EL (cell line): ENCODE measurements around the gene COL1A1.

ENCODE experiments used
- DNase-seq: peaks from one replicate; pipeline ENCODE4 v3.0.0-alpha.2; 2016

COL1A1 gene

DNA sequence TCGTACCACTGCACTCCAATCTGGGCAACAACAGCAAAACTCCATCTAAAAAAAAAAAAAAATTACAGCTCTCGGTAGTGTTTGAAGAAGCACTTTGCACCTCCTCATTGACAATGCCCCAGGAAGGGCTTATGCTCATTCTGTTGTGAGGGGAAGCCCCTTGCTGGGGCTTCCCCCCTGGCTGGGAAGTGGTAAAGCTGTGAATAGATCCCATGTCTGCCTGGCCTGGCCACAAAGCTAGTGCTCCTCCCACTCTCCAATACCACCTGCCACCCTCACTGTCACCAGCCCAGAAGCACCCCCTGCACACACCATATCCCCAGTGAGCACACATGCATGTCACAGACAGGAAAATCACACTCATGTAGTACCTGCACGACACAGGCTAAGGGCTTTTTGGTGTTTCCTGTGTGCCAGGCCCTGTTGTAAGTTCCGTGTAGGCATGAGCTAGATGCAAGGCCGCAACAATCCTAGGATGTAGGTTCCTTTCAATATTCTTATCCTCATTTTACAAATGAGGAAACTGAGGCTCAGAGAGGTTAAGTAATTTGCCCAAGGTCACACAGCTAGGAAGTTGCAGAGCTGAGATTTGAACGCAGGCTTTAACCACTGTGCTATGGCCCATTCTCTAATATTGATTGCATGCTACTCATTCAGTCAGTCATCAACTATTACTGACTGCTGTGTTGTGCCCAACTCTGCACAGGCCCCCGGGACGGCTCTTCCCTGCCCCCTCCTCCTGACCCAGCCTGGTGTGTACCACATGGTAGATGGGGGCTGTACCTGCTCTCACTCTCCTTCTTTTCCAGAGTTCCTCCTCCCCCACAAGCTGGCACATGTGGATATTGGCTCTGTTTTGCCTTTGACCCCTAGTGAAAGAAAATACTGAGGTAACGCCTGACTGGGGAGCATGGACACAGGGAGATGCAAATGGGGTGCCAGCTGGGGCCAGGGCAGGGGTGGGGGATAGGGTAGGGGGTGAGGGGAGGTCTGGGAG, 11.9 kb upstream of the COL1A1 start:
- no peak for DNase-seq

DNA sequence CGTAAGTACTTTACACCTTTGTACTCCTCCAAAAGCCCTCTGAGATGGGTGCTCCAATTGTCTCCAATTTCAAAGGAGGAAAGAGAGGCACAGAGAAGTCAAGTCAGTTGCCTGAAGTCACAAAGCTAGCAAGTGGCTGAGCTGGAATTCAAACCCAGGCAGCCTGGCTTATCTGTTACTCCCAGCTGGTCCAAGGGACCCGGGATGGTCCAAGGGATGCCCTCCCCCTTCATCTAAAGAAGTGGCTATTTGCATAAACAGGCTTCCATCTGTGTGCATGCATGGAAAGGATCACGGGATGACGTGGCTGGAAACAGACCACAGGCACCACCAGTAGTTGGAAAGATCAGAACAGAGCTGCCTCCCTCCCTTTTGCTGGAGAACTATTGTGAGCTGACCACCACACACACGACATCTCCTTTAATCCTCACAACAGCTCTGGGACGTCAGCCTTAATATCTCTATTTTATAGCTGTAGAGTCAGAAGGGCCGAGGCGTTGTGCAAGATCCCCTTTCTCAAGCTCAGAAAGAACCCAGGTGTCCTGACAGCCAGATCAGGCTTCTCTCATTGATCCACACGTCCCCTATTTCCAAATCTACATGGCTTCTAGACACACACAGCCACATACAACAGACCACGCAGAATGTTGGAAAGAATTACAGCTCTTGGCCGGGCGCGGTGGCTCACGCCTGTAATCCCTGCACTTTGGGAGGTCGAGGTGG, 10.9 kb upstream of the COL1A1 start:
- peak; percentile 87 for DNase-seq

DNA sequence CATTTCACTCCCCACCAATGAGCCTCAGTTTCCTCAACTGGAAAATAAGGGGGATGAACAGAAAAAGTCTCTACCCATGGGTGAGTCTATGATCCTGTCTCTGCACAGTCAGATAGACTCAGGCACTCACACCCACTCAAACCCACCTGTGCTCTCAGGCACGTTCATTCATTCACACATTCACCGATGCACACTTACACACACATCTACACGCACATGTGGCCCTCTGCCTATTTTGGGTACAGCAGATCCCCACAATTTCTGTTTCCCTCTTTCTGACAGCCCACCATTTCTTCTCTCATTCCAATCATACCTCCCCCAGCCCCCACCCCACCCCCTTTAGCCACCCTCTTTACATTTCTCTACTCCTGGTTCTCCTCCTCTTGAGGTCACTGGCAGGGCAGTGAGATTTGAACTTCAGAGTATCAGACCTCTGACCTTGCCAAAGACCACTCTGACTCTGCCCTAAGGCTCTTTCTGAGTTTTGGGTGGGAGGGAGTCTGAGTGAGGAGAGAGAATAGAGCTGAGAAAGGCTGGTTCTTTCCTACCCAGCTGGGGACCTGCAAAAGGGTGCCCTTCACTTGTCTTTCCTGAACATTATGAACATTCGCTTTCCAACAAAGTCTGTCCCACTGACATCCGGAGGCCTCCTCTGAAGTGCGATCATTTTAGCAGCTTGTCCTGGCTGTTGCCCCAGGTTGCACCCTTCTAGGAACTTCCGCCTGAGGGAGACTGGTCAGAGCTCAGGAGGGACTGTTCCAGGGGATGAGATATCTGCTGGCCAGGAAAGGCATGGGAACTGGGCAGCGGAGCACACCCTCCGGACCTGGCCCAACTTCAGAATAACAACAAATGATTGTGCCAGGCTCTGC, 10.1 kb upstream of the COL1A1 start:
- peak; percentile 85 for DNase-seq

DNA sequence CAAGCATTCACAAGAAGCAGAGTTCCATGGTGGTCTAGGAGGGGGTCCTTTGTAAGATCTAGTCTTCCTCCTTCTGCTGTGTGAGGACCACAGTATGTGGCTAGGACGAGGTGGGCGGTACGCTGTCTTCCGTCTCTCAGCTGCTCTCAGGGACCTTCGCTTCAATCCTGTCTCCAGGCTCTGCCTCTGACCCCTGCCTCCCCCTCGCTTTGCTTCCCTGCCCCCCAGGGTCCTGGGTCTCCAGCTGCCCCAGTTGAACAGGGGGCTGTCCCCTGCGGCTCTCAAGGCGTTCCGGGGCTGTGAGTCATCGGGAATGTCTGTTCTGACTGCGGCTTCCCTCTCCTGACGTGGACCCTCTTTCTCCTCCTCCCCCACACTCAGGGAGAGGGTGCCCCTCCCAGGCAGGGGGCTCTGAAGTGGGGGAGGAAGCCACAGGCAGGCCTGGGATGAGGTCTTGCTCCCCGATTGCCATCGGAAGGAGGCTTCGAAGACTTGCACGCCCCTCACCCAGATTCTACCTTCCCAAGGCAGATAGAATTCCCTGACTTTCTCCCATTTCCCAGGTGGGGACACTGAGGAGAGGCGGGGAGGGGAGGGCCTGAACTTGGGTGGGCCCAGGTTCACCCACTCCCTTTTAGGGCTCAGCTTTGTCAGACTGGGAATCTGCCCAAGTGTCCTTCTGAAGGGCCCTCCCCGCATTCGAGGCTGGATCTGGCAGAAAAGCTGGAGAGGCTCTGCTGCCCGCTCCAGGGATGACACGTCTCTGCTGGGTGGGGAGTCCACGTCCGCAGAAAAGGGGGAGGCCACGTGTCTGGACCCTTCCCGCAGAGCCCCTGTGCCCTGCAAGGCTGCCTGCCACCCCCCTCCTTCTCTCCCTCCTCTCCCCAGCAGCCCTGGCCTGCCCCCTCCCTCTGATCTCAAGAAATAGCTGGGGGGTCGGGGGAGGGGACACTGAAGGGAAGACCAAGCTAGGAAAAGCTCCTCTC, 9.1 kb upstream of the COL1A1 start:
- peak; percentile 100 for DNase-seq

DNA sequence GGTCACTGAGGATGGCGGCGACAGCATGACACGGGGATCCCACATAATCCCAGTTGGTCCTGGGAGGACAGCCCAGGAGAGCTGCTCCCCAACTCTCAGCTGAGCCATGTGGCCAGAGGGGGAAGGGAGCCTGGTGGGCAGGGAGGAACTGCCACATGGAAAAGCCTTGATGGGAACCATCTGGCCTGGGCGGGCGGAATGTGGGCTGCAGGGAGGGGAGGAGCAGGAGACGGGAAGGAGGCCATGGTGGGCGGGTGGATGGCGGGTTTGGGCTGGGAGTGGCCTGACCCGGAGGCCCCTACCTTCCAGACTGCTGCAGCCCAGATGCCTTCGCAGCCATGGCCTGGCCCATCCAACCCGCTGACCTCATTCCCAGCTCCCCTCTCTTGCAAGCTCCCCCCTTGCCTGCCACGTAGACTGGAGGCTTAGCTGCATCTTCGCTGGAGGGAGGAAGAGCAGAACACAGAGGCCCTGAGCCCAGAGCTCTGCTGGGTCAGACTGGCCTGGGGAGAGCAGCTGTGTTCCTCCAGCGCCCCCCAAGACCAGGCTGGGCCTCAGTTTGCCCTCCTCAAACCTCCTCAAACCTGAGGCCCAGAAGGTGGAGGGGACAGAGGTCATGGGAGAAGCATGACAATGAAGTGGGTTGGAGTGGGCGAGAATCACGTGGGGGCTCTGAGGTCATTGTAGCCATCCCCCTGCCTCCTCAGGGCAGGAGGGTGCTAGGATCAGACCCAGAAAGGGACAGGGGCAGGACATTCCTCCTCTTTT, 8.2 kb upstream of the COL1A1 start:
- peak; percentile 100 for DNase-seq

DNA sequence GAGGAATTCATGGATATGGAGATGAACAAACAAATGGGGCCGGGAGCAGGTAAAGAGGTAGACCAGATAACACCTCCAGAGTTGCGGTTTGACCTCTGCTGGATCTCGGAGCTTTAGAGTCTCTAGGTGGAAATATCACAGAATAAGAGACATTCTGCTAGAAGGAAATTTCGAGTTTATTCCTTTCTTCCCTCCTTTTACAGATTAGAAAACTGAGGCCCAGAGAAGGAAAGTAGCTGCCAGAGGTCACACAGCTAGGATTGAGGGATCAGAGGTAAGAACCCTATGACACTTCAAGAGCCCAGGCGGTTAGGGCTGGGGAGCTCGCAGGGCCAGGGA, 7.7 kb upstream of the COL1A1 start:
- DNase-seq = no peak

DNA sequence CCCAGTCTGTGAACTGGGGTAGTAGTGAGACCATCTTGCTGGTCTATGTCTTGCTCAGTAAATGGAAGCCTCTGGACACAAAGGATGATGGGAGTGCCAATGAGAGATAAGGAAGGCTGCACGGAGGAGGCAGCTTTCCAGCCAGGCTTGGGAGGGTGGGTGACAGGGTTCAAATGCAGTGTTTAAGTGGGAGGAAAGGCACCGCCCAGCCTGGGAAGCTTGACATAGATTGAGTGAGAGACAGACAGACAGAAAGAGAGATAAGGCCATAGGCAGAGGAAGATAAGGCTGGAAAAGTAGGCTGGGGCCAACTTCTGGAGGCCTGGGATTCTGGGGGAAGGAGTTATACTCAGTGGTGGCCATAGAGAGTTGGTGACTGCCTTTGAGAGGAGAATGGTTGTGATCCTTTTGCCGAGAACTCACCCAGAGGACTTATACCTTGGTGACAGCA, 7.2 kb upstream of the COL1A1 start:
- no peak for DNase-seq

DNA sequence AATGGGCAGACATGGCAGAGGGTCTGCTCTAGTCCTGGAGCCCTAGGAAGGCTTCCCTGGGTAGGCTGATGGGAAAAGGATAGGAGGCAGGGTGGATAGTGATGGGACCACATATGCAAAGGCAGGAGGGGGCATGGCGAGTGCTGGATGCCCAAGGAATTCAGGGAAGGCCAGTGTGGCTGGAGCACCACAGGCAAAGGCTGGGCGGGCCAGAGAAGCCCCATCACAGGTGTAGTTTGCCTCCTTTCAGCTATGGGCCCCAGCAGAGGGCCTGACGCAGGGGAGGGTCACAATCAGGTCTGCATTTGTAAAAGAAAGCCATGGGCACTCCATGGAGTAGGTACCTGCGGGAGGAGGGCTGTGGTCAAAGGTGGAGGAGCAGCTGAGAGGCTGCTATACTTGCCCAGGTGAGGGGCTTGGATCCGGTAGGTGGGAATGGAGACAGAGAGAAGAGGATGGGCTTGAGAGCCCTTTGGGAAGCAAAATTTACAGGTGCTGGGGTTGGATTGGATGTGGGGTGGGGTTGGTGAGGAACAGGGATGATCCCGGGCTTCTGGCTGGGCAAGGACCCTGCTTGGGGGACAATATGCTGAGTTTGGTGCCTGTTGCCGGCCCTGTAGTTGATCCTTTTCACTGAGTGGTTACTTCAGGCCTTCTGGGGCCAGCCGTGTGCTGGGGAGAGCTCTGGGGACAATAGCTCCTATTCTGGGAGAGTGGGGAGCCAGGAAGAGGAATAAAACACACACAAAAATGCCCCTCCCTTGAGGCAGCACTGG, 6.5 kb upstream of the COL1A1 start:
- DNase-seq = no peak

DNA sequence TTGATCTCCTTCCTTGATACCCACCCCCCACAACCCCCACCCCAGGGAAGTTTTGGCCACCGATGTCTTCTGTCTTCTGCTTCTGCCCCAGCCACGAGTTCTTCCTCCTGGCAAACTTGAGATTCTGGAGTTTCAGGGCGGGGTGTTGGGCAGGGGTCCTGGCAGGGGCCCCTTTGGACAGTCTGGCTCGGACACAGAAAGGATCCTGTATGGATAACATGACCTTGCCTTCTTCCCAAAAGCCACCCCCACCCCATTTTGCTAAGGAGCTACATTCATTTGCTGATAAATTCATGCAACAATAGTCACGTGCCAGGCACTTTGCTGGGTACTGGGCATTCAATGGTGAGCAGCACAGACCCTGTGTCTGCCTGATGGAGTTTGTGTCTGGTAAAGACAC, 5.9 kb upstream of the COL1A1 start:
- DNase-seq = no peak

DNA sequence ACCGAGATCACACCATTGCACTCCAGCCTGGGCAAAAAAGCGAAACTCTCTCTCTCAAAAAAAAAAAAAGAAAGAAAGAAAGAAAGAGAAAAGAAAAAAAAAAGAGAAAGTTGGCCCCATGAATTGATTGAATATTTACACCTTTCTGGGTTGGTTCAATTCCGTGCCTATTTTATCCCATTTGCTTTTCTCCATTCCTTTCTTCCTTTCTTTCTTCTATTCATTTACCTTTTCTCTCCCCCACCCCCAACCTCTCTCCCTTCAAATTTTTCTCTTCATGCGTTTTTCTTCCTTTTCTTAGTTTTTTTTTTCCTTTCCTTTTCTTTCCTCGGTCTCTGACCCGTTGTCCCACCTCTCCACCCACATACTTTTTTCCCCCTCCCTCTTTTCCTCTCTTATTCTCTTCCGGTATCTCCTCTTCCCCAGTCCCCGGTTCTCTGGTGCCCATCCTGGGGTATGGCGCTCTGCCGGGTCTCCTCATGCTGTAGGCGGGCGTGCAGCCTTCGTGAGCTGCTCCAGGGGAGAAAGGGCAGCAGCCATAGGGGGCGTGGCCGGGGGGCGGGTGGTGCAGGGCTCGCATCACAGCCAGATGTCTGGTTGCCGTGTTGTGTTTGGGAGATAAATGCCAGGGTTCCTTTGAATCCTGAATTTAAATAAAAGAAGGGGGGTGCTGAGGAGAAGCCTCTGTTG, 5.3 kb upstream of the COL1A1 start:
- peak; percentile 79 for DNase-seq

DNA sequence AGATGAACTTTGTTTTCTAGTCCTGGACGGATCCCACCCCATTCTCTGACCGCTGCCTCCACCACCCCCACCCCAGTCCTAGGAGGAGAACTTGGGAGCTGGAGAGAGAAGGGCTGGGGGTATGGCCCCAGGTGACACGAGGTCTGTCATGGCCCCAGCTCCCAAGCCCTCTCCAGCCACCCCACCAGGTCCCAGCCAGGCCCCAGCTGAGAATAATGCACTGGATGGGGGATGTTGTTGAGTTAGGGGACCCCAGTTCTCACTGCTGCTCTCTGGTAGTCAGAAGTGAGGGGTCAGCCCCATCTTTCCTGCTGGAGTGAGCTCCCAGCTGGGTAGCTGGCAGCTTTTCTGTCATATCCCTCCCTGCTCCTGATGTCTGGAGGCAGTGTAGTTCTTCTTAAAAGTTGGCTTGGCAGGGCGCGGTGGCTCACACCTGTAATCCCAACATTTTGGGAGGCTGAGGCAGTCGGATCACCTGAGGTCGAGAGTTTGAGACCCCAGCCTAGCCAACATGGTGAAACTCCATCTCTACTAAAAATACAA, 4.6 kb upstream of the COL1A1 start:
- DNase-seq = no peak

DNA sequence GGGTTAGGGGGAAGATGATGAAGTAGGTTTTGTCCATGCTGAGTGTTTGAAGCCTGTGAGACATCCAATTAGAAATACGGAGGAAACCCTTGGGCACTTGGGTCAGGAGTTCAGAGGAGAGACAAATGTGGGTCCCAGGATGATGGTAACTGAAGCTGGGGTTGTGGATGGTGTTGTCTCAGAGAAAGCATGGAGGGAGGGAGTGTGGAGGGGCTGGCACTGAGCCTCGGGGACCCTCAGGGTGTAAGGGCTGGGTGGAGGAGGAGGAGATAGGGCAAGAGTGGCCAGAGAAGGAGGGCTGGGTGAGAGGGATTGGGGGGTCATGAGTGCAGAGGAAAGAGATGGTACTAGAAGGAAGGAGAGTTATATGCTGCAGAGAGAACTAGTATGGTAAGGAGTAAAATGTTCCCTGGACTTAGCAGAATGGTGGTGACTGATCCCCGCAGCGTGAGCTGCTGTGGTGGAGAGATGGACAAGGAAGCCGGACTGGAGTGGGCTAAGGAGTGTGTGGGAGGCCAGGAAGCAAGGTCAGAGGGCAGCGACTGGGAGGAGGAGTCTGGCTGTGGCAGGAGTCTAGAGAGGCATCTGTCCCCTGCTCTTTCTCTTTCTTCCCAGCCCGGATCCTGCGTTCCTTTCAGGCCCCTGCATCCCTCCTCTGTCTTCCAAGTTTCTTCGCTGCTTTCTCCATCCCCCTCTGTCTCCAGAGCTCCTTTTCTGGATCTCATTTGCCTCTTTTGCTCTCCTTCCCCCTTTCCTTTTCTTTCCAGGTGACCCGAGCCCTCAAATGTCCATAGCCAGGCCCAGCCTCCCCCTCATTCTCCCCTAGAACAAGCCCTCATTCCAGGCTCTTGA, 3.9 kb upstream of the COL1A1 start:
- peak; percentile 75 for DNase-seq

DNA sequence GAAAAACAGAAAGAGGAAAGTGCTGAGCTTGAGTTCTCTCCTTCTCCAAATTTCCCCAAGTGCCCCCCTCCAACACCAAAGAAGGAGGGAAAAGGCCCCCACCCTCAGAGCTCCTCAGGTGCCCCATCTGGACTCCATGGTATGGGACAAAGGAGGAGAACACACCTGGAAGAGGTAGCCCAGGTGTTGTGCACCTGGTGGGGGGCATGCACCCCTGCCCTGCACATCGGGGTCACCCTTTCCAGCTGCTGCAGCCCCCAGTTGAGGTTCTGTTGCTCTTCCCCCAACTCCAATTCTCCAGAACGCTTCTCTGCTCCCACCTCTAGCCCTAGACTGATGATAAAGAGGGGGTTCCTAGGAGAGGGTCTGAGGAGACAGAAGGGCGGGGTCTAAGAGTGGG, 3.0 kb upstream of the COL1A1 start:
- DNase-seq = peak; percentile 5

DNA sequence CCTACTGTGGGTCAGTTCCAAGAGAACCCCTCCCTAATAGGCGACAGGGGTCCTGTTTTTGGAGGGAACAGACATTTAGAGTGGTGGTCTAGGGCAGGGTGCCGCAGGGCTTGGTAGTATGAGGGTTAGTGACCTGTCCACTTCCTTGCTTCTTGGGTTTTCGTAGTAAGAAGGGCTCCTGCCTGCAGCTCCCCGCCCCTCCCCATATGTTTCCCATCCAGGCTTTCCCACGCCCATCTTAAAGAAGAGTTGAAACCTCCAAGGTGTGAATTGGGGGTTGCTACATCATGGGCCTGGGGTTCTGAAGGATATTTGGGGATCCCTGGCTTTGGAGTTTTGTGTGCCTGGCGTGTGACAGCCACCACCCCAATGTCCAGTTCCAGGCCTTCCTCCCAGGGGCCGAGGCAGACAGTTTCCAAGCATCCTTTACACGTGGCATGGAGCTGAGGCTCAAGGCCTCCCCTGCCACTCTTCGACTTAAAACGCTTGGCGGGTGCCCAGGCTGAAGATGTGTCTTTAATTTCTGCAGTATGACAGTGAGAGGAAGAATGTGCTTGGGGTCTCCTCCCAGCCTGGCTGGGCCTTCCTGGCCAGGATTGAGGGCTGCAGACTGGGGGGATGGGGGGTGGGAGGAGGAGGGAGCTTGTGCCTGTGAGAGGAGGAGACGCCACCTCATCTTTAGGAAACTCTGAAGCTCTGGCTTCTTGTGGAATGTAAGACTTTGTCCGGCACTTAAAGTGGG, 2.3 kb upstream of the COL1A1 start:
- peak; percentile 98 for DNase-seq

DNA sequence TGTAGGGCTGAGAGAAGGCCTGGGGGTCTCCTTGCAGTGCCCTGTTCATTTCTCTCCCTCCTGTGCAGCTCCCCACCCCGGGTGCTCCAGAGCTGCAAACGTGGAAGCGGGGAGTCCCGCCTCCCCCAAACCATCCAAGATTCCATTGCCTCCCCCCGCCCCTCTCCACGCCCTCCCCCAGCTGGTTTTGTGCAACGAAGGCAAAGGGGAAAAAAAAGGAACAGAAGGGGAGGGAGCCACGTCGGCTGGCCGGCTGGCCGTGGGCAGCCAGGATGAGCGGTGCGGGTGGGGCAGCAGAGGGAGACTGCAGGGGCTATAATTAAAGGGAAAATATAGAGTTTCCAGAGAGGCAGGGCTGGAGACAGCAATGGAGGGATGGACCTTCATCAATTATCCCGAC, 1.7 kb upstream of the COL1A1 start:
- DNase-seq = peak; percentile 59

DNA sequence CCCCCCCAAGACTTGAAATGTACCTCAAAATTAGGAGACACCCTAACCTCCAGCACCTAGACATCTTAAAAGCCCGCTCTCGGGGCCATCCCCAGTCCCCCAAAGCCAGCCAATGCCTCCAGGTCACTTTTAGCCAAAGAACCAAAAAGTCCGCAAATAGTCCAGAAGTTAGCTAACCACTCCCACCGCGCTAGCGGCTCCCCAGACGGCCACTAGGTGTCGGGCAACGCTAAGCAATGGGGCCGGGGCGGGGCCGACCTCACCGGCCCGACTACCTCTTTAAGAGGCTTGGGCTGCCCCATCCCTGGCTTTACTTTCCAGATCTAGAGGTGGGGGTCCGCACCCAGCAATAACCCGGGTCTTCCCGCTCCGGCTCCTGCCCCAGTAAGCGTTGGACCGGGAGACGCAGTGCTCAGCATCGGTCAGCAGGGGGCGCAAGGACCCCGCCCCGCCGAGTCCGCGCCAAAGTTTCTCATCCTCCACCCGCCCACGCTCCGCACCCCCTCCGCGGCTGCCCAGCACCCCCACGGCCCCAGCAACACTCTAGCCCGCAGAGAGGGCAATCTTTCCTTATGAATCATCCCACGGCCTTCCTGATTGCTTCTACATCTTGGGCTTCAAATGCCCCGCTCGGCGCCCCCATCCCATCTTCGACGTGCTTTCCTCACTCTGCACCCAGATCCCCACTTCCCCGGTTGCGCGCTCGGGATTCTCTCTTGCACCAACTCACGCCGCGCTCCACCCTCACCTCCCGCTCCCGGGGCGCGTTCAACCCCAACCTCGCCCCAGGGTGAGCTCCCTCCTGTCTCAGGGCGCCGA, 765 bp downstream of the COL1A1 start:
- DNase-seq = peak; percentile 96
